A673 (cell line): Measurements from ENCODE around the gene TNFRSF25. TPM values are rescaled to one million over a fixed set of nuclear protein-coding genes. Genes with fewer than 3 reads are reported as not detected.

Experiments used
- BruUV-seq: library from RNA; stranded (reverse); fragments of 400-500 nt; replicated peaks from 2 replicates; lab custom pipeline; 2021; lab: Mats Ljungman, UMichigan
- CTCF ChIA-PET: fragments of 300-600 bp; sonication (Branson Sonifier 250); formaldehyde crosslinking; loops from one replicate; lab custom pipeline; 2022; ENCODE audit warnings: antibody characterized with exemption; lab: Charles Lee
- POLR2A ChIA-PET: fragments of 300-600 bp; sonication (Branson Sonifier 250); formaldehyde crosslinking; loops from one replicate; lab custom pipeline; 2022; ENCODE audit warnings: antibody characterized with exemption; ENCODE audit not compliant: low non-redundant PET; lab: Charles Lee
- DNase-seq: peaks from one replicate; pipeline ENCODE4 v3.0.0-alpha.2; 2015; ENCODE audit warnings: low spot score
- H3K27ac ChIP-seq: fragments of 200-600 bp; sonication (generic); 2 replicates; pipeline ENCODE4 v1.5.1; 2016; ENCODE audit warnings: mixed run types, low read depth, mild to moderate bottlenecking, mixed read lengths, antibody characterized with exemption, low read length; ENCODE audit not compliant: poor library complexity, severe bottlenecking
- H3K27me3 ChIP-seq: fragments of 200-600 bp; sonication (generic); replicated peaks from 2 replicates; pipeline ENCODE4 v1.6.1; 2017; ENCODE audit warnings: mixed run types, low read depth, mild to moderate bottlenecking, mixed read lengths, antibody characterized with exemption, low read length; ENCODE audit not compliant: insufficient read depth, poor library complexity
- H3K36me3 ChIP-seq: fragments of 200-600 bp; sonication (generic); 2 replicates; pipeline ENCODE4 v1.6.1; 2016; ENCODE audit warnings: mixed run types, mild to moderate bottlenecking, mixed read lengths, antibody characterized with exemption, low read length; ENCODE audit not compliant: insufficient read depth, poor library complexity, severe bottlenecking
- H3K4me1 ChIP-seq: fragments of 200-600 bp; sonication (generic); 2 replicates; pipeline ENCODE4 v1.6.1; 2017; ENCODE audit warnings: mixed run types, mild to moderate bottlenecking, mixed read lengths, antibody characterized with exemption, low read length; ENCODE audit not compliant: insufficient read depth, poor library complexity, severe bottlenecking
- H3K4me3 ChIP-seq: fragments of 200-600 bp; sonication (generic); 2 replicates; pipeline ENCODE4 v1.5.1; 2016; ENCODE audit warnings: low read depth, mixed run types, mild to moderate bottlenecking, mixed read lengths, low read length; ENCODE audit not compliant: poor library complexity, severe bottlenecking
- H3K9me3 ChIP-seq: fragments of 200-600 bp; sonication (generic); 2 replicates; pipeline ENCODE4 v1.6.1; 2016; ENCODE audit warnings: mixed run types, low read depth, mild to moderate bottlenecking, mixed read lengths, antibody characterized with exemption, low read length; ENCODE audit not compliant: poor library complexity, severe bottlenecking
- EZH2 ChIP-seq: fragments of 200-600 bp; sonication (generic); IDR thresholded peaks from 2 replicates; pipeline ENCODE4 v1.6.1; 2017; ENCODE audit warnings: borderline replicate concordance, low read depth, mild to moderate bottlenecking, mixed read lengths, antibody characterized with exemption, low read length; ENCODE audit not compliant: poor library complexity, severe bottlenecking
- intact Hi-C: fragments of 100-400 bp; cut with micrococcal nuclease; formaldehyde crosslinking; loops from one replicate; pipeline ENCODE4 v1.10.0; 2022; ENCODE audit not compliant: unreplicated experiment
- total RNA-seq: library from RNA; stranded (reverse); gene quantifications from 2 replicates; pipeline ENCODE4 v1.2.3, GENCODE V29; 2021
- TF ChIP-seq, protein P1 (sequence below): fragments of 300-800, 200-600 bp; sonication (generic); conservative IDR thresholded peaks from 2 replicates; pipeline ENCODE4 v1.5.1; 2017; ENCODE audit warnings: low read depth, mild to moderate bottlenecking, antibody characterized with exemption, low read length, moderate library complexity, mixed read lengths

Gene TNFRSF25
- total RNA-seq, 1 experiment from 2014 or later, result 0.97 TPM

DNA sequence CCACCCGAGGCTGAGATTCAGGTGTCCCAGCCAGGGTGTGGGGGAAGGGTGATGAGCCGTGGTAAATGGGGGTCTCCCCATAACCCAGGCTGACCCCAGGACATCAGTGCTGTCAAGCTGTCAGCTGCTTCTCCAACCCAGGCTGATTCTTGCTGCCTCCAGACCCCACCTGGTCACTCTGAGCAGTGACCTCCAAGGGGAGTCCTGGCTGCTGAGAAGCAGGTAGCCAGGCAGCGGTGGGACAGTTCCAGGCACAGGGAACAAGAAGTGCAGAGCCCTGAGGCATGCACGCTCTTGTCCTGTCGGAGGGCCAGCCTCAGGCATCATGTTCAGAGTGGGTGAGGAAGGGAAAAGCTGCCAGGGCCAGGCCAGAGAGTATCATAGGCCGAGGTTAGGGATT, 40.3 kb downstream of the TNFRSF25 start:
- ChIA-PET CTCF (no interaction called here), POLR2A (no interaction called here)
- no peaks in the 10 kb centered on the region for H3K4me1 ChIP-seq
- H3K36me3 ChIP-seq, result no peaks in the 10 kb centered on the region
- no peaks in the 10 kb centered on the region for H3K9me3 ChIP-seq
- no peak overlapping the region for H3K4me3 ChIP-seq
- intact Hi-C loops, result no loop called here
- peaks cover 50% of the 10 kb centered on the region for H3K27me3 ChIP-seq
- TF ChIP-seq EZH2, result no peak
- TF ChIP-seq, protein P1, sequence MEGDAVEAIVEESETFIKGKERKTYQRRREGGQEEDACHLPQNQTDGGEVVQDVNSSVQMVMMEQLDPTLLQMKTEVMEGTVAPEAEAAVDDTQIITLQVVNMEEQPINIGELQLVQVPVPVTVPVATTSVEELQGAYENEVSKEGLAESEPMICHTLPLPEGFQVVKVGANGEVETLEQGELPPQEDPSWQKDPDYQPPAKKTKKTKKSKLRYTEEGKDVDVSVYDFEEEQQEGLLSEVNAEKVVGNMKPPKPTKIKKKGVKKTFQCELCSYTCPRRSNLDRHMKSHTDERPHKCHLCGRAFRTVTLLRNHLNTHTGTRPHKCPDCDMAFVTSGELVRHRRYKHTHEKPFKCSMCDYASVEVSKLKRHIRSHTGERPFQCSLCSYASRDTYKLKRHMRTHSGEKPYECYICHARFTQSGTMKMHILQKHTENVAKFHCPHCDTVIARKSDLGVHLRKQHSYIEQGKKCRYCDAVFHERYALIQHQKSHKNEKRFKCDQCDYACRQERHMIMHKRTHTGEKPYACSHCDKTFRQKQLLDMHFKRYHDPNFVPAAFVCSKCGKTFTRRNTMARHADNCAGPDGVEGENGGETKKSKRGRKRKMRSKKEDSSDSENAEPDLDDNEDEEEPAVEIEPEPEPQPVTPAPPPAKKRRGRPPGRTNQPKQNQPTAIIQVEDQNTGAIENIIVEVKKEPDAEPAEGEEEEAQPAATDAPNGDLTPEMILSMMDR, result no peak
- no peak for DNase-seq
- H3K27ac ChIP-seq, result no peak overlapping the region
- no TSS peak for BruUV-seq

DNA sequence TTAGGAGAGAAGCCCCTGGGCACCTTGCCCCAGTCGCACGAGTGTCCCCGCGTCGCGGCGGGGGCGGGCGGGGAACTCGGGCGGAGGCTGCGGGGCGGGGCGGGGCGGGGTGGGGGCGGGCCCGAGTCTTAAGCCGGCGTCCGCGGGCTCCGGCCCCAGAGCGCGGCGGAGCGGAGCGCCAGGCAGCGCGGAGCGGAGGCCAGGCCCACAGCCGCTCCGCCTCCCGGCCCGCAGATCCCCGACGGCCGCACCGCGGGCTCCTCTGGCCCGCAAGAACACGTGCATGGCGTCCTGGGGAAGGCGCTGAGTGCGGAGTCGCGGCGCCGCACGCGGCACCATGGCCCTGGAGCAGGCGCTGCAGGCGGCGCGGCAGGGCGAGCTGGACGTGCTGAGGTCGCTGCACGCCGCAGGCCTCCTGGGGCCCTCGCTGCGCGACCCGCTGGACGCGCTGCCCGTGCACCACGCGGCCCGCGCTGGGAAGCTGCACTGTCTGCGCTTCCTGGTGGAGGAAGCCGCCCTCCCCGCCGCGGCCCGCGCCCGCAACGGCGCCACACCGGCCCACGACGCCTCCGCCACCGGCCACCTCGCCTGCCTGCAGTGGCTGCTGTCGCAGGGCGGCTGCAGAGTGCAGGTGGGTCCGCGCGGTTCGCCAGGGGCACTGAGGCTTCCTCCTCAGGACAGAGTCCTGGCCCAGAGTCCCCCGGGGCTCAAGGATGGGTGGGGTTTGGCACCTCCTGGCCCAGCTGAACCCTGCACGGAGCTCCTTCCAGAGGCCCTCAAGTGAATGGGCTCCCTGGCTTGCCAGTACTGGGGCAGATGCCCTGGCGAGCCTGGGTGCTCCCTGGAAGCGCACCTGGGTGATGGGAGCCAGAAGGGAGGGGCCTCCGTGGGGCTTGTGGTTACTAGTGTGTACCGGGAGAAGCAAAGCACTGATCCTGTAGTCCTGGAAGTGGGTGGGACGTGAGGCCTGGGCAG, 41.1 kb downstream of the TNFRSF25 start, which contains the start of gene ESPN:
ESPN (plus strand) TSS at position 158 of the 975 bp plus-strand sequence; CDS start at position 338, 180 bp downstream.
- Histone ChIP-seq H3K9me3 (no peaks in the 10 kb centered on the region), H3K36me3 (no peaks in the 10 kb centered on the region), H3K4me1 (peaks cover 5% of the 10 kb centered on the region), H3K27me3 (peaks cover 57% of the 10 kb centered on the region), H3K27ac (no peak within 1 kb of the TSS), H3K4me3 (no peak within 1 kb of the TSS)
- ChIA-PET CTCF (no interaction called here), POLR2A (no interaction called here)
- TF ChIP-seq EZH2, result no peak
- TF ChIP-seq, protein P1, result no peak
- intact Hi-C loops, result no loop called here
- DNase-seq, result no peak
- BruUV-seq, result no TSS peak

DNA sequence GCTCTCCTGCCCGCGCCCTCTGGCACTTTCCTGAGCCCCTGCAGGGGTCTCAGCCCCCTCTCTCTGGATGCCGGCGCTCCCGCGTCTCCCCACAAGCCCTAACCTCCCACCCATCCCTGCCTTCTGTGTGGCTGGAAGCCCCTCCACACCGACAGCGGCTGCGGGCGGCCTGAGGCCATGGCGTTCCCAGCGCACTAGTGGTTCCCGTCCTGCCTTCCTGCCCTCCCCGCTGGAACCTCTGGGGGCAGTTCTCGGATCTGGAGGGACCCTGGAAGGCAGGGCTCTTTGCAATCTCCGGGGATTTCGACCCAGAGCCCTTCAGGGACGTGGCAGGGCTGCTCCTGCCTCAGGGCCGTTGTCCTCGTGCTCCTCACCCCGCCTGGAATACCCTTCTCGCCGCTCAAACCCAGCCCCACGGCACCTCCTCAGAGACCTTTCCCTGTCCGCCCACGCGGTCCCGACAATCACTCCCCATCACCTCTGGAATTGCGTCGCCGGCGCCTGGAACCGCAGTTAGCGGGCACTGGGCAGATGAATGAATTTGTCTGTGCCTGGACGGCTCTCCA, 41.9 kb downstream of the TNFRSF25 start:
- intact Hi-C loops, result no loop called here
- CTCF ChIA-PET, result interaction anchor here (1.1 to 1.6 kb wide), 3 partner anchors 10 to 20 kb away, joined by 4 to 9 read pairs (median 7); no protein-coding TSS in a partner anchor
- Histone ChIP-seq H3K4me1 (peaks cover 12% of the 10 kb centered on the region), H3K27ac (no peak overlapping the region), H3K9me3 (no peaks in the 10 kb centered on the region), H3K36me3 (no peaks in the 10 kb centered on the region), H3K4me3 (no peak overlapping the region), H3K27me3 (peaks cover 65% of the 10 kb centered on the region)
- TF ChIP-seq, protein P1, result no peak
- TF ChIP-seq EZH2, result peak; percentile 89
- POLR2A ChIA-PET, result no interaction called here
- no TSS peak for BruUV-seq
- DNase-seq, result no peak
